GM19468 (cell line): ENCODE results near the gene REL.
"Not testable (repeated sequence)": the region's sequence is repeated elsewhere in the genome, so short reads cannot be mapped to it uniquely, and the experiment has no call there.

Experiments
- ATAC-seq: cut with Tn5 transposase; IDR thresholded peaks from one replicate; pipeline ENCODE4 v1.9.1; 2021; ENCODE audit warnings: mild to moderate bottlenecking, moderate library complexity, moderate number of reproducible peaks; ENCODE audit not compliant: unreplicated experiment; ENCODE audit errors: extremely low read depth

Gene REL

GRCh38 chr2:60867007-60867406, 14.4 kb upstream of the REL start:
- no peak for ATAC-seq

GRCh38 chr2:60867848-60868247, 13.5 kb upstream of the REL start:
- no peak for ATAC-seq

- ATAC-seq: no peak
Observed at GRCh38 chr2:60868589-60869273, 12.6 kb upstream of the REL start.

- ATAC-seq: no peak
Observed at GRCh38 chr2:60872510-60872928, 8.9 kb upstream of the REL start.

GRCh38 chr2:60873381-60873780, 8.0 kb upstream of the REL start:
- peak; percentile 45 for ATAC-seq

GRCh38 chr2:60875520-60875919, 5.9 kb upstream of the REL start:
- no peak for ATAC-seq

- ATAC-seq: no peak
Observed at GRCh38 chr2:60880643-60881046, 729 bp upstream of the REL start.

- no peak for ATAC-seq
Observed at GRCh38 chr2:60882971-60883753, 1.8 kb downstream of the REL start.

GRCh38 chr2:60883896-60884295, 2.5 kb downstream of the REL start:
- no peak for ATAC-seq

GRCh38 chr2:60884800-60885199, 3.4 kb downstream of the REL start:
- no peak for ATAC-seq

- no peak for ATAC-seq
Observed at GRCh38 chr2:60885683-60886082, 4.3 kb downstream of the REL start.

GRCh38 chr2:60886991-60887390, 5.6 kb downstream of the REL start:
- no peak for ATAC-seq

- no peak for ATAC-seq
Observed at GRCh38 chr2:60888853-60889252, 7.5 kb downstream of the REL start.

- ATAC-seq: not testable (repeated sequence)
Observed at GRCh38 chr2:60889581-60890392, 8.4 kb downstream of the REL start.

GRCh38 chr2:60890393-60890707, 9.0 kb downstream of the REL start:
- ATAC-seq: no peak

GRCh38 chr2:60891180-60891579, 9.8 kb downstream of the REL start:
- ATAC-seq: no peak

- no peak for ATAC-seq
Observed at GRCh38 chr2:60898567-60898966, 17.2 kb downstream of the REL start.

- ATAC-seq: no peak
Observed at GRCh38 chr2:60899230-60899891, 18.0 kb downstream of the REL start.

- no peak for ATAC-seq
Observed at GRCh38 chr2:60899892-60900249, 18.5 kb downstream of the REL start.

- ATAC-seq: not testable (repeated sequence)
Observed at GRCh38 chr2:60901296-60901695, 19.9 kb downstream of the REL start.

- ATAC-seq: not testable (repeated sequence)
Observed at GRCh38 chr2:60905867-60906266, 24.5 kb downstream of the REL start.
